Measurements from ENCODE around the gene CHMP3.
"Not testable (repeated sequence)": the region's sequence is repeated elsewhere in the genome, so short reads cannot be mapped to it uniquely, and the experiment has no call there.

CHMP3 gene

GRCh38 chr2:86512892-86513291 lies 50.4 kb downstream of the CHMP3 start:
- H3K27ac ChIP-seq, result no peak overlapping the region
- TF ChIP-seq CTCF (conservative IDR thresholded peaks at IDR 0.05) (no peak), ZFX (IDR thresholded peaks at IDR 0.05) (no peak)

GRCh38 chr2:86512034-86512433 lies 51.2 kb downstream of the CHMP3 start:
- TF ChIP-seq ZFX (IDR thresholded peaks at IDR 0.05) (no peak), CTCF (conservative IDR thresholded peaks at IDR 0.05) (no peak)

GRCh38 chr2:86510436-86510933 lies 52.8 kb downstream of the CHMP3 start:
- TF ChIP-seq ZFX (IDR thresholded peaks at IDR 0.05), result no peak
- TF ChIP-seq CTCF (conservative IDR thresholded peaks at IDR 0.05), result no peak
- no peak overlapping the region for H3K27ac ChIP-seq

More at GRCh38 chr2:86512034-86512433, 51.2 kb downstream of the CHMP3 start:
- H3K27ac ChIP-seq, result no peak overlapping the region

- no peak overlapping the region for H3K27ac ChIP-seq
- TF ChIP-seq CTCF (conservative IDR thresholded peaks at IDR 0.05), result no peak
- no peak for TF ChIP-seq ZFX (IDR thresholded peaks at IDR 0.05)
Observed at GRCh38 chr2:86507600-86507999, 55.6 kb downstream of the CHMP3 start.

- TF ChIP-seq CTCF (conservative IDR thresholded peaks at IDR 0.05) (no peak), ZFX (IDR thresholded peaks at IDR 0.05) (no peak)
- no peak overlapping the region for H3K27ac ChIP-seq
Observed at GRCh38 chr2:86500325-86501083, 62.7 kb downstream of the CHMP3 start.

GRCh38 chr2:86499326-86499725 lies 63.9 kb downstream of the CHMP3 start:
- TF ChIP-seq ZFX (IDR thresholded peaks at IDR 0.05) (no peak), CTCF (conservative IDR thresholded peaks at IDR 0.05) (no peak)
- no peak overlapping the region for H3K27ac ChIP-seq

- no peak overlapping the region for H3K27ac ChIP-seq
- TF ChIP-seq ZFX (IDR thresholded peaks at IDR 0.05), result no peak
- no peak for TF ChIP-seq CTCF (conservative IDR thresholded peaks at IDR 0.05)
Observed at GRCh38 chr2:86498468-86499260, 64.6 kb downstream of the CHMP3 start.

- H3K27ac ChIP-seq, result not testable (repeated sequence)
Observed at GRCh38 chr2:86496391-86496790, 66.9 kb downstream of the CHMP3 start.
